Measurements from ENCODE around the gene LUM.

DNA sequence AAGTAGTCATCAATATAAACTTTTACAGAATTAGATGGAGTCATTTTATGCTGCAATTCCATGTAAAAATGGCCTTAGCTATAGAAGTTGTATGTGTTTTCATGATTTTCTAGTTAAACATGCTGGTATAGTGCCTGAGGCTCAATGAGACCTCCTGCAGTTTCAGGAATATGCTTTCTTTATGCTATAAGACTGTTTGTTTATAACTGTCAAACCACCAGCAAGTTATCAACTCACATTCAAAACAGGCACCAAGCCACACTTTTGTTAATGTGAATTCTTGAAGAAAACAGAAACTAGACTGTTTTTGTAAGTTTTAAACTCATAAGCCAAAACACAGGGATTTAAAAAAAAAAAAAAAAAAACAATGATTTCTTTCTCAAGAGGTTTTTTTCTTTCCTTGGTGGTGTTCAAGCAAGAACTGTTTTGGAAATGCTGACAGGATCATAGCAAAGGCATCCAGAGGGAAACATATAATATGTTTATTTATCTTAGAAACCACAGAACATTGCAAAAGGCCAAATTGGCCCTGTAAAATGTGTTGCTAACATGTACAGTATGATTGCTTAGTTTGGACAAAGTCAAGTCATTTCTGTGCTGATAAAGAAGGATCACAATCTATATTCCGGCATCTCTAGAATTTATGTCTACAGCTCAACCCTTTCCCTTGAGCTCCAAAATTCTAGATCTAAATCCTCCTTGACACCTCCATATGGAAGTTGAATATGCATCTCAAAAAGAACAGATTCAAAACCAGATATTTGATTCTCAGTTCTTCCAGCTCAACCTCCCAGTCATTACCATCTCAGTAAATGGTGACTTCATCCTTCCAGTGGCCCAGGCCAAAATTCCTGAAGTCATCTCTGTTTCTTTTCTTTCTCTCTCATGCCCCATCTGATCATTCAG, 29.0 kb upstream of the LUM start:
- TF ChIP-seq, protein P1, sequence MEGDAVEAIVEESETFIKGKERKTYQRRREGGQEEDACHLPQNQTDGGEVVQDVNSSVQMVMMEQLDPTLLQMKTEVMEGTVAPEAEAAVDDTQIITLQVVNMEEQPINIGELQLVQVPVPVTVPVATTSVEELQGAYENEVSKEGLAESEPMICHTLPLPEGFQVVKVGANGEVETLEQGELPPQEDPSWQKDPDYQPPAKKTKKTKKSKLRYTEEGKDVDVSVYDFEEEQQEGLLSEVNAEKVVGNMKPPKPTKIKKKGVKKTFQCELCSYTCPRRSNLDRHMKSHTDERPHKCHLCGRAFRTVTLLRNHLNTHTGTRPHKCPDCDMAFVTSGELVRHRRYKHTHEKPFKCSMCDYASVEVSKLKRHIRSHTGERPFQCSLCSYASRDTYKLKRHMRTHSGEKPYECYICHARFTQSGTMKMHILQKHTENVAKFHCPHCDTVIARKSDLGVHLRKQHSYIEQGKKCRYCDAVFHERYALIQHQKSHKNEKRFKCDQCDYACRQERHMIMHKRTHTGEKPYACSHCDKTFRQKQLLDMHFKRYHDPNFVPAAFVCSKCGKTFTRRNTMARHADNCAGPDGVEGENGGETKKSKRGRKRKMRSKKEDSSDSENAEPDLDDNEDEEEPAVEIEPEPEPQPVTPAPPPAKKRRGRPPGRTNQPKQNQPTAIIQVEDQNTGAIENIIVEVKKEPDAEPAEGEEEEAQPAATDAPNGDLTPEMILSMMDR (IDR thresholded peaks at IDR 0.05; ENCODE audit: low read length) = no peak
- TF ChIP-seq EZH2 (IDR thresholded peaks at IDR 0.05; ENCODE audit: borderline replicate concordance, low read length) = no peak

All from OCI-LY1 (cell line).